Frontal cortex (tissue), 4 donors: ENCODE results near the gene PRDM15. TPM values are rescaled to one million over a fixed set of nuclear protein-coding genes. Genes with fewer than 3 reads are reported as not detected.
"Not testable (repeated sequence)": the region's sequence is repeated elsewhere in the genome, so short reads cannot be mapped to it uniquely, and the experiment has no call there.

Experiments used
- DNase-seq, 2 donors: peaks; one replicate each; pipeline ENCODE4 v3.0.0; 2012; ENCODE audit warnings: low spot score in 2 of 2
- FAIRE-seq: peaks from 2 replicates; lab custom pipeline; 2012; peaks lifted over from hg19 to GRCh38; lab: Jason Lieb, UNC
- total RNA-seq: library from RNA; depleted of rRNA; stranded (reverse); fragments of >200 nt; gene quantifications from one replicate; pipeline ENCODE4 v1.2.3, GENCODE V29; 2014
- donor health status: control.
- donor health status: control.
- donor health status: control.

Gene PRDM15
- total RNA-seq, 1 donor from 2014 or later, result 6.9 TPM

DNA sequence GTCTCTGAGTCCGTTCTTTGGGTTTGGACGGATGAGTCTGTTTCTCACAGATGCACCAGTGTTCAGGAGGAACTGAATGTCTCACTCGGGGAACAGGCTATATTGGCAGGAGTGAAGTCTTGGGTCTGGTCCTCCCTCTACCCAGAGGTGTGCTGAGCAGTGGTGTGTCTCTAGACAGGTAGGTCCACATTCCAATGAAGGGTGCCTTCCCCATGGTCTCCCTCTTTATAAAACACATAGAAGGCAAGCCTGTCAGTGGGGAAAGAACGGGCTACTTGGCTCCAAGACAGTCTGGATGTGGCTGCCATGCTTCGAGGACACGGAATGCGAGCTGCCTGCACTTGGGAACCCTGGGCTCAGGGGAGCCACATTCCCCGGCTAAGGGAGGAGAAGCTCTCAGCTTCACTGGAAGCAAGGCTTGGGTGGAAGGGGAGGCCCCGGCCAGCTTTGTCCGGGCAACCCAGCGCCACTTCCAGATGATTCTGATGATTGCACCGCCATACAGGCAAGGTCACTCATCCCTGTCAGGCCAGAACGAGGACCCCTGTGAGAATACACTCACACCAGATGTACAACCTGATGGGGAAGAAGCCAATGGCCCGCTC is 82.6 kb downstream of the PRDM15 start:
- DNase-seq (no peak), FAIRE-seq (no peak)

- FAIRE-seq (no peak), DNase-seq (no peak)
Measured at GRCh38 chr21:41795726-41796125, 83.4 kb downstream of the PRDM15 start.

DNA sequence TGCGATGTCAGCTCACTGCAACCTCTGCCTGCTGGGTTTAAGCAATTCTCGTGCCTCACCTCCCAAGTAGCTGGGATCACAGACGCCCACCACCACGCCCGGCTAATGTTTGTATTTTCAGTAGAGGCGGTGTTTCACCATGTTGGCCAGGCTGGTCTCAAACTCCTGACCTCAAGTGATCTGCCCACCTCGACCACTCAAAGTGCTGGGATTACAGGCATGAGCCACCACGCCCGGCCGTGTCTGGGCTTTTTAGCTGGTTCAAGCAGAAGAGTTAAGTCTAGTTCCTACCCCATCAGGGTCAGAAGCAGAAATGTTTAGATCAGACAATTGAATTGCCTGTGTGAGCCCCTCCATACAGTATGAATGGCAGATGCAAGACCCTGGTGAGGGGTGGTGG is 84.5 kb downstream of the PRDM15 start:
- DNase-seq (no peak), FAIRE-seq (no peak)

GRCh38 chr21:41792711-41793110 is 86.4 kb downstream of the PRDM15 start:
- FAIRE-seq (no peak), DNase-seq (no peak)

- no peak for FAIRE-seq
Measured at GRCh38 chr21:41786509-41786987, 92.6 kb downstream of the PRDM15 start.

DNA sequence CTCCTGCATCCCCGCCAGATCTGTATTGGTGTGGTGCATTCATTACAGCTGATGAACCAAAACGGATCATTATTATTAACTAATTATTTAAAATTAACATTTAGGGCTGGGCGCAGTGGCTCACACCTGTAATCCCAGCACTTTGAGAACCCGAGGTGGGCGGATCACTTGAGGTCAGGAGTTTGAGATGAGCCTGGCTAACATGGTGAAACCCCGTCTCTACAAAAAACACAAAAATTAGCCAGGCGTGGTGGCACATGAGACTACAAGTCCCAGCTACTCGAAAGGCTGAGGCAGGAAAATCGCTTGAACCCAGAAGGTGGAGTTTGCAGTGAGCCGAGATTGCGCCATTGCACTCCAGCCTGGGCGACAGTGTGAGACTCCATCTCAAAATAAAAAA is 93.9 kb downstream of the PRDM15 start:
- not testable (repeated sequence) for FAIRE-seq, DNase-seq

More at GRCh38 chr21:41786509-41786987, 92.6 kb downstream of the PRDM15 start:
- no peak for DNase-seq

GRCh38 chr21:41784456-41785102 is 94.6 kb downstream of the PRDM15 start:
- FAIRE-seq, result no peak
- DNase-seq, result no peak

DNA sequence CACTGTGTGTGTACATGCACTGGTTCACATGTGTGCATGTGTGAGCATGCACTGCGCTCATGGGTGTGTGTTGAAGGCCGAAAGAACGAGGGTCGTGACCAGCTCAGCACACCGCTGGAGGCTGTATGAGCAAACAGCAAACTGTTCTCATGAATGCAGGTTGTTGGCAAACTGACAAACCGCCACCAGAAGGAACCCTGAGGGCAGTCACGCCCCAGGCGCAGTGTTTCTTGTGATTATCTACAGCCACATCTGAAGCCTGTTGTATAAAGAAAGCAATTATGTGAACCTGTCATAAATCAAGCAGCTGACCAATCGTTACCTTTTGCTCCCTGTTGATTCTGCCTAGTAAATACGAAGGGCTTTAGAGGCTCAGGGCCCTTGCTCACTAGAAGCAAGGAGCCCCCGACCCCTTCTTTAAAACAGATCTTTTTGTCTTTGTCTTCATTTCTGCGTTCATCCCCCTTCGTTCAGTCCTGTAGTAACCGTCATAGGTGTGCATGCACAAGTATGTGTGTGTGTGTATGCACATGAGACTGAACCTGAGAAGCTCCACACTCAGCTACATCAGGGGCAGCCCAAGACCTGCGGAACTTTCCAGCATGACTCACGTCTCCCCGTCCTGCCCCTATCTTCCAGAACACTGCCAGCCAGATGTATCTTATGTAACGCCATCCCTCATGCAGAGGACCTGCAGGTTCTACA is 95.5 kb downstream of the PRDM15 start:
- no peak for DNase-seq
- no peak for FAIRE-seq

DNA sequence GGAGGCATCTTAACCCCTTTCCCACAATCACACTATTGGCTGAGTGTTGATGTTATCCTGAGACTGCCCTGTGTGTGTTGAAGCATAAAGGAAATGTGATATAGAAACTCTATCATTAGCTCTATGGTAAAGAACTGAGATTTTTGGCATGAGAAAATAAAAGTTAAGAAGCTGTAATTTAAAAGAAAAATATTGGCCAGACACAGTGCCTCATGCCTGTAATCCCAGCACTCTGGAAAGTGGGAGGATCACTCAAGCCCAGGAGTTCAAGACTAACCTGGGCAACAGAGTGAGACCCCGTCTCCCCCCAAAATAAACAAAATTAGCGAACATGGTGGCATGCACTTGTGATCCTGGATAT is 98.1 kb downstream of the PRDM15 start:
- FAIRE-seq, result no peak

DNA sequence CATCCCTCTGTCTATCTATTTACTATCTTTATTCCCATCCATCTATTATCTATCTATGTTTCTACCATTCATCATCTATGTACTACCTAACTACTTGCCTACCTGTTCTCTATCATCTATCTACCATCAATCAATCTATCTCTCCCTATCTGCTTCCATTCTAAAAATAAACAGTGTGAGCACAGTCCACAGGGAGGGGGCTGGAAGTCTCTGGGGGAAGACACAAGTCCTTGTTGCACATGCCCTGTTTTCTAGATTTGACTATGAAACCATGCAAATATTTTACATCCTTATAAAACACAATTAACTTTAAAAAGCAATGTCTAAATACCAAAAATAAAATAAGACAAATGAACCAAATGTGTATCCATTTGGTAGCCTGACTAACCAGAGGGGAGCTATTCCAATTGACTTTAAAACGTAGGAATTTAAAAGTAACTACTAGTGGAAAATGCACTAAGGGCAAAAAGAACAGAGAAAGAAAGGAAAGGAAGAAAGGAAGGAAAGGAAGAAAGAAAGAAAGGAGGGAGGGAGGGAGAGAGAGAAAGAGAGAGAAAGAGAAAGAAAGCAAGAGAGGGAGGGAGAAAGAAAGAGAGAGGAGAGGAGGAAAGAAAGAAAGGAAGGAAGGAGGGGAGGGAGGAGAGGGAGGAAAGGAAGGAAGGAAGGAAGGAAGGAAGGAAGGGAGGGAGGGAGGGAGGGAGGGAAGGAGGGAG is 98.7 kb downstream of the PRDM15 start:
- DNase-seq (no peak), FAIRE-seq (no peak)

More for the DNA sequence above, 98.1 kb downstream of the PRDM15 start:
- no peak for DNase-seq

- DNase-seq (no peak), FAIRE-seq (no peak)
Measured at GRCh38 chr21:41779659-41780058, 99.5 kb downstream of the PRDM15 start.

- FAIRE-seq, result no peak
- DNase-seq, result no peak
Measured at GRCh38 chr21:41778930-41779600, 100.1 kb downstream of the PRDM15 start.

GRCh38 chr21:41777951-41778815 is 101.0 kb downstream of the PRDM15 start:
- FAIRE-seq (peak; percentile 69), DNase-seq (peak; percentile 66 to 82)

- DNase-seq (no peak), FAIRE-seq (no peak)
Measured at GRCh38 chr21:41776778-41777177, 102.4 kb downstream of the PRDM15 start.

DNA sequence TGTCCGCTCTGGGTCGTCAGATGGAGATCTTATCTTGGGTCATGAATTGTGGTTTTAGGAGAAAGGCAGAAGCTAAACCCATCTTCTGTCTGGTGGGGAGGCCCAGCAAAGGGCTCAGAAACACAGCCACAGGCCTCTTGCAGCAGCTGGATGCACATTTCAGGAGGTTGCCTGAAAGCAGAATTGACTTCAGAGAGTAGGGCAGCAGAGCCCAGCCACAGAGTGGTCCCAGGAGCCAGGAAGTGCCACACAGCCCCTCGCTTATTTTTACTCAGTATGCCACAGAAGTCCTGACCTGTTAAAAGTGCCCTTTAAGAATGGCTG is 104.0 kb downstream of the PRDM15 start:
- DNase-seq (no peak), FAIRE-seq (no peak)

DNA sequence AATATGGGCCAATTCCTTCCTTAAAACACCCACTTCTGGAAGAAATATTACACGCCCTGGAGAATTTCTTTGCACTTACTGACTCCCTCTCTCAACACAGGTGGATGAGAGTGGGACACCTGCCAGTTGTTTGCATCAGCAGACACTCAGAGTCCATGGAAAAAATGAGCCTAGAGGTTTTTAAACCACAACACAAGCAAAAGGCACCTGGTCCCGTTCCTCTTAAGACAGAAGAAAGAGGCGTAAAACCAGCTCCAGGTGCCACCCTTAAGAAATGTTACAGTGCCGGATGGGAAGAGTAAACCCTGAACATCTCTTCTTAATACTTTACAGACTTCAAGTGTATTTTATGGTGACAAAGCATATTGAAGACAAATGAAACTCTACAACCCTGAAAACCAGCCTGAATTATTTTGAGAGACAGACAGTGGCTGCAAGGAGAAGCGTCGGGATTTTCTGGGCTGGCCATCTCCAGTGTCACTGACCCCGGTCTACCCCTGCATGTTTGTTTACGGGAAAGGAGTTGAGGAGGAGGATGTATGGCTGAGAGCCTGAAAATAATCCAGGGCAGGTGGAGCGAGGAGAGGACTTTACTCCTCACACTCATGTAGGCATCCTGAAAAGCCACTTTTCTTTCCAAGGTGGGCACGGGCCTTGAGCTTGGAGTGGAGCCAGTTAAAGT is 104.5 kb downstream of the PRDM15 start:
- DNase-seq, result no peak
- no peak for FAIRE-seq

GRCh38 chr21:41772351-41773080 is 106.6 kb downstream of the PRDM15 start:
- no peak for DNase-seq
- no peak for FAIRE-seq

DNA sequence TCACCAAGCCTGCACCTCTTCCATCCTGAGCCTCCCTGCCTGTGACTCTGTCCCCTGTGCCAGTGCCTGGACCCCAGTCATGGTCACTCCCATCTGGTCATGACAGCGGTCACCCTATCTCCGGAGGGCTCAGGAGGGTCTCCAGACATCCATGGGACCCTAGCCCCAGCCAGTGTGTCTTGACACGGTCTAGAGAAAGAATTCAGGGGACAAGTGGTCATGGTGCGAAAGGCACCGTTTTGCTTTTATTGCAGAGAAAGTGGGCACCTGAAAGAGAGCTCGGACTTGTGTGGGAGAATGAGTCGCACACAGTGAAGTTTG is 107.6 kb downstream of the PRDM15 start:
- FAIRE-seq, result no peak
- DNase-seq, result no peak
